GM21717 (cell line): ENCODE measurements around the gene FSCN2.
"Not testable (repeated sequence)": the region's sequence is repeated elsewhere in the genome, so short reads cannot be mapped to it uniquely, and the experiment has no call there.

Experiments used
- ATAC-seq: cut with Tn5 transposase; IDR thresholded peaks from one replicate; pipeline ENCODE4 v1.9.1; 2021; ENCODE audit warnings: mild to moderate bottlenecking, moderate library complexity; ENCODE audit not compliant: unreplicated experiment

Gene FSCN2

DNA sequence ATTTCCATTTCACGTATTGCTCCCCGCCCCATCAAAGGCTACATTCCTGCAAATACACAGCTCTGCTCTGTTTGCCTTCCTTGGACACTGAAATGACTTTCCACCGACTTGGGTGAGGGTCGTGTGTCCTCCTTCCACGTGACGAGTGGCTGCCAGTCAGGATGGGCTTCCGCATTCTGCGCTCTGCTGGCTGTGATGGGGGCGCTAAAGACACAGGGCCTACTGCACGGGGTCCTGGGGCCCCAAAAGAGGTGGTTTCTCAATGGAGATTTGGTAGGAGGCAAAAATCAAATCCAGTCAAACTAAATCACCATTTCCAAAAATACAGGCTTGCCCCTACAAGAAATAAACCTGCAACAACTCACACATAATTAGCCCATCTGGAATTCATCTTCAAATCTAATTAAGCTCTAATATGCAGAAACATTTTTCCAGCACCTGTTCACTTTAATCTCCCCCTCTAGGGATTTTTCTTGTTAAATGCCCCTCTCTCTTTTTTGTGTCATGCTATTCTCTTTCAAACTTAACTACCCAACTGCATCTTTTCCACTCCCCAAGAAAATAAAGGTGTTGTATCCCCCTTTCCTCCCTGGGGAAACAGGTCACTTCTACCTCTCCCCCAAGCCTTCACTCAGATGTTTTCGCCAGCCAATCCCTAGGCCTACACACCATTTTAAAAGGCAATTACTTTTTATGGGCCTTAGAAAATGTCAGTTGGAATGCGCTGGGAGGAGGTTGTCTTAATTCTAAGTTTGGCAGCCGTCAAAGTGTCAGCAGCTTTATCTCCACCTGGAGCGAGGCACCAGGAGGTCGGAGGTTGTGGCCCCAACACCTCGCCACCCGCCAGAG is 45.8 kb downstream of the FSCN2 start:
- ATAC-seq: no peak

DNA sequence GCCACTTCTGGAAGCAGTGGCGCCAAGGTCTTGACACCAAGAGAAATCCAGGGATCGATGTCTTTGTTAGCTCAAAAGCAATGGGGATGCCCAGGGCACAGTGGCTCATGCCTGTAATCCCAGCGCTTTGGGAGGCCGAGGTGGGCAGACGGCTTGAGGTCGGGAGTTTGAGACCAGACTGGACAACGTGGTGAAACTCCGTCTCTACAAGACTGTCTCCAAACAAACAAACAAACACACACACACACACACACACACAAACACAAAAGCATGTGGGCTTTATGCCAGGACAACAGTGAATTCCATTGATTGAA is 46.4 kb downstream of the FSCN2 start:
- no peak for ATAC-seq

DNA sequence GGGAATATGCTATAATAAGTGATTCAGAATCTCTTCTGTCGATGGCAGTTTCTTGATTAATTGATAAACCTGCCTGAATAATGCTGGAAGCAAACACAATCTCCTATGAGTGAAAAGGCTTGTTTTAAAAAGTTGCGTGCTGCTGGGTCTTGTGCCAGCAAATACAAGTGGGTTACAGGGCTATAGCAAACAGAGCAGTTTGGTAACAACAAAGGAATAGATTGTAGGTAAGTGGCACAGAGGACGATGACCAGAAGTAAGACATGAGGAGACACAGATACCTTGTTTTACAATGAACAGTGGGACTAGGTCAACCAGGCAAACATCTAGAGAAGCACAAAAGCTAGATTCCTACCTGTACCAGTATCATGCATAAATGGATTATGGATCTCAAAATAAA is 47.7 kb downstream of the FSCN2 start:
- no peak for ATAC-seq

DNA sequence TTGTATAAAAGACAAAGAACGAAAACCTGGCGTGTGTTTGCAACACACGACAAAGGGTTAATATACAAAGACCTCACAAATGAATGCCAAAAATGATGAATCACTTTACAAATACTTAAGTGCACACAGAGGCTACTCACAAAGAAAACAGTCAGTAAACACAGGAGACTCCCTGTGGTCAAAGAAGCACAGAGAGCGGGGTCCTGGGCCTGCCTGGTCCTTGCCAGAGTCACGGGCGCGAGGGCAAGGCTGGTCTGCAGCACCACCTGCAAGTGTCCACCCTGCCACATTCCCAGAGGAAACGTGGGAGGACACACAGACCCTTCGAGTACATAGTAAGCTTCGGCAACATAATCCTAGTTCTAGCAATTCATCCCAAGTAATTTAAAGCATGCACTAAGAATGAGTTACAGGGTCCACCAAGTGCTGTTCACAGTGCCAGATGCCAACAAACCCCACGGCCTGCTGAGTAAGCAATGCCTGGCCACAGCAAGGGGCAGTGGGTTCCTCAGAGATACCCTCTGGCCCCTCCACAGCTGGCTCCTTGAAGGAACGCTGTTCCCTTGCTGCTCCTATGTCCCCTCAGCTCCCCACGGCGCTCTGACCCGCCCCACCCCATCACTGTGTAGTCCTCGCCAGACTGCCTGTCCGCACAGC is 48.6 kb downstream of the FSCN2 start:
- ATAC-seq: no peak

DNA sequence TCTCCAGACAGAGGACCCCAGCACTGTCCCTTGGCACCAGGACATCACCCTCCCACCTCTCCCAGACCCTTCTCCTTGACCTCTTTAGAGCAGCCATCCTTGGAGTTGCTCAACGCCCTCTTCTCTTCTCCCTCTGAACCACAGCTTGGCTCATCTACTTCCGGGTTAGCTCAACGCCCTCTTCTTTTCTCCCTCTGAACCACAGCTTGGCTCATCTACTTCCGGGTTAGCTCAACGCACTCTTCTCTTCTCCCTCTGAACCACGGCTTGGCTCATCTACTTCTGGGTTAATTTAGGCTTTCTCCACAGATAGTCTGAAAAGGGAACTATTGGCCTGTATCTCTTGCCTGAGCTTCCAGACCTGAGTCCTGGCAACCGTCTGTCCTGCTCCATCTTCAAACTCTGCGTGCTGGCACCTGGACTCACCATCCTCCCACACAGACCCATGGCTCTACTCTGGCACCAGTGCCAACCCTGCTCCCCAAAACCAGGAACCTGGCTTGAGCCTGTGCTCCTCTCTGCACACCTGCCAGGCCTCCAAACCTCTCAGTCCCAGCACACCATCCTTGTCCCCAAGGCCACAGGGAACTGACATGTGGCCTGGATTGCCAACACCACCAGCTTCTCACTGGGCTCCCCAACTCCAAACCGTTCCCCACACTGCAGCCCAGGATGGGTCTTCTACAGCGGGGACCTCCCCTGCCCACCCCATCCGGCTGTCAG is 49.3 kb downstream of the FSCN2 start:
- ATAC-seq: no peak

DNA sequence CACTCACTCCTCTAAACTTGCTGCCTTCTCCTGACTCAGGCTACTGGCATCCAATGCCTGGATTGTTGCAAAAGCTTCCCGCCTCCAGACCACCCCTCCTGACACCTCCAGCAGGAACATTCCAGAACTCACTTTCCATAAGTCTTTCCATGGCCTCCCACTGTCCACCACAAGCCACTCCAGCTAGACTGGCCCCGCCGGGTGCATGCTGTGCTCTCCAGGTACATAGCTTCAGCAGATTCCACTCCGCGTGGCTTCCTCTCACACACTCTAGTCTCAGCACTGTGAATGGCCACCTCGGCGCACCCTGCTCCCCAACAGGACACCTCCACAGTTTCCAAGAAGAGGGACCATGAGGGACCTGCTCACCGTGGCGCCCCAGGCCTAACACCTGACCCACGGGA is 49.9 kb downstream of the FSCN2 start:
- ATAC-seq: no peak

DNA sequence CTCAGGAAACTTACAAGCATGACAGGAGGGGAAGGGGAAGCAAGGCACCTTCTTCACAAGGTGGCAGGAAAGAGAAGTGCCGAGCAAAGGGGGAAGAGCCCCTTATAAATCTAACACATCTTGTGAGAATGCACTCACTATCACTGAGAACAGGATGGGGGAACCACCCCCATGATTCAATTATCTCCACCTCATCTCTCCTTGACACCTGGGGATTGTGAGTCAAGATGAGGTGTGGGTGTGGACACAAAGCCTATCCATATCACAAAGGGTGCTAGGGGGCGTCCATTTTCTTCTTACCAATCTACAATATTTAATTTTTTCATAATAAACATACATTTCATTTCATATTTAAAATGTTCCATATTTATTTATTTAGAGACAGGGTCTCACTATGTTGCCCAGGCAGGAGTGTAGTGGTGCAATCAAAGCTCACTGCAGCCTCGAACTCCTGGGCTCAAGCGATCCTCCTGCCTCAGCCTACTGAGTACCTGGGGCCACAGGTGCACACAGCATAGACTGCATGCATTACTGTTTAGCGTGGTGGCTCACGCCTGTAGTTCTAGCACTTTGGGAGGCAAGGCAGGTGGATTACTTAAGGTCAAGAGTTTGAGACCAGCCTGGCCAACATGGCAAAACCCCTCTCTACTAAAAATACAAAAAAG is 50.5 kb downstream of the FSCN2 start:
- ATAC-seq: no peak

DNA sequence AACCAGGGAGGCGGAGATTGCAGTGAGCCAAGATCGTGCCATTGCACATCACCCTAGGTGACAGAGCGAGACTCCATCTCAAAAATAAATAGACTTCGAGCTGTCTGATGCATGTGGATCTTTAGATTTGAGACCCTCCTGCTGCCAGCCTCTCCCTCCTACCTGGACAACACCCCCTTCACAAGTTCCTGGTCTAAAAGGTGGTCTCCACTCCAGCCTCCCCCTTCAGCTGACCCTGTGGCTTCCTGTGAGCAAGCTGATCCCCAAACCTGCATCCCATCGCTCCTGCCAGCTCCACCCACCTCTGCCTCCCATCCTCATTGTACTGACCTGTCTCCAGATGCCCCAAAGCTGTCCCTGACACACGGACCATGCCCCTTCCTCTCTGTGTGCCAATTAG is 51.1 kb downstream of the FSCN2 start:
- no peak for ATAC-seq

DNA sequence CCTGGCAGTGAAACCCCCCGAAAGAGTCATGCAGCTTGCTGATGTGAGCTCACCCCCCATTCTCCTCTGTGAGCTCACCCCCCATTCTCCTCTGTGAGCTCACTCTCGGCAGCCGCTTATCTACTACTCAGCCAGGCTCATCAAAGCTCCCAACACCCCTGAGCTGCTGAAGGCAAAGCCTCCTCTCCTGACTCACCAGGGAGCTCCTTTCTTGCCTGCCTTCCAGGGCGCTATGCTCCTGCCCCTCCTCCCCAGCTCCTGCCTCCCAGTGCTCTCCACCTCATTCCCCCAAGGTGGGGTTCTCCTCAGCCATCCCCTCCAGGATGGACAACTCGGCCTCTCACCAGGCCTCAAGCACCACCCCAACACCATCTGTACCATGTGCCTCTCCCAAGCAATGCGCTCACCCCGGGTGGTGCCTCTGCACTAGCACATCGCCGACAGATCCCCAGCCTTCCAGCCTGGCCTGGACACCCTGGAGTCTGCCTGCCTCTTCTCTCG is 51.7 kb downstream of the FSCN2 start:
- no peak for ATAC-seq

DNA sequence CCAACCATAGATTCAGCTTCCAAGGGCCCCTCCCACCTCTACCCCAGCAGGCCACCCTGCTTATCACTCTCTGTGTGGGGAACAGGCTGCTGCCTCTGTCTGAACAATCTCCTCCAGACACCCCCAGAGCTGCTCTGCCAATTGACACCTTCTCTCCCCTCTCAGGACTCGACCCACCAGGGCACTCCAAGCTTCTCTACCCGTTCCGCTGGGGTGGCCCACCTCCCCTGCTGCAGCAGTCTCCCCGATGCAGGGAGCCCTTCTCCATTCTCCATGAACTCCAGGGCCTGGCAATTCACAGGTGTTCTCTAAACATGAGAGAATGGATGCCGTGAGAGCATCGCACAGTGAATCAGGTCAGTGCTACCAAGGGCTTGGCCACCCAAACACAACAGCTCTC is 52.3 kb downstream of the FSCN2 start:
- ATAC-seq: no peak

DNA sequence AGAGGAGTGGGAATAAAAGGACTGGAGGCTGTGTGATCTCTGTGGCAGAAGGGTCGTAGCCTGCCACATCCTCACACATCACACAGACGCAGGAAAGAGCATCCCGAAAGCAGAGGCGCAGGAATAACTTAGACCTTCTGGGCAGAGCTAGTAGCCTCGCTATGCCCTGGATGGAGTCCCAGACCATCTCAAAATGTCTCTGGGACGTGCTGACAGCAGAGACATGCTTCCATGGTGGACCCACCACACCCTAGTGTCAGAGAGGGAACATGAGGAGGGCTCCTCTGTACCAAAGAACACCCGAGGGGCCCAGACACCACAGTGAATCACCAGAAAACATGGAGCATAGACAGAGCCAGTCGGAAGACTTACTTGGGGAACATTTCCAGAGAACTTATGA is 53.6 kb downstream of the FSCN2 start:
- ATAC-seq: no peak

DNA sequence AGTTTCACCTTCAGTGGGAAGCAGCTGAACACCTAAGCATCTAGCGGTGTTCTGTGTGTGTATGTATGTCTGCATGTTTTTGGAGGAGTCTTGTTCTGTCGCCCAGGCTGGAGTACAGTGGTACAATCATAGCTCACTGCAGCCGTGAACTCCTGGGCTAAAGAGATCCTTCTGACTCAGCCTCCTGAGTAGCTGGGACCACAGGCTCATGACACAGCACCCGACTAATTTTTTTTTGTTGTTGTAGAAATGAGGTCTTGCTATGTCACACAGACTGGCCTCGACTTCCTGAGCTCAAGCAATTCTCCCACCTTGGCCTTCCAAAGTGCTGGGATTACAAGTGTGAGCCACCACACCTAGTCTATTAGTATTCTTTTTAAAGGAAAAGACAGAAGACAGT is 54.2 kb downstream of the FSCN2 start:
- no peak for ATAC-seq

DNA sequence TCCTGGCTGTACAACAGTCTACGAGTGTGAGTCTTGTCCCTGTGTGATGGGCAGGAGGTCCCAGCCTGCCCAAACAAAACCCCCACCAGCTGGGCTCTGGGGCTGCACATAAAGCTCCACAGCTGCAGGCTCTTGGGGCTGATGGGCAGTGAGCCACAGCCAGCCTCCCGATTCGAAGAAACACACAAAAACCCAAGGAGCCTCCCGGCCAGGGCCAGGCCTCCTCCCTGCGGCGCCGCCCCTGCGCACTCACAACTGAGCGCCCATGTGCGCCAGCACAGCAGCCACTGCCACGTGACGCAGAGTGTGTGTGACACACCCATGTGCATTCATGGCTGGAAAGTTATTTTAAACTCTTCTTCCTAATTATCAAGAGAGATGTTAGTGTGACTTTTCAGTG is 54.6 kb downstream of the FSCN2 start:
- no peak for ATAC-seq

DNA sequence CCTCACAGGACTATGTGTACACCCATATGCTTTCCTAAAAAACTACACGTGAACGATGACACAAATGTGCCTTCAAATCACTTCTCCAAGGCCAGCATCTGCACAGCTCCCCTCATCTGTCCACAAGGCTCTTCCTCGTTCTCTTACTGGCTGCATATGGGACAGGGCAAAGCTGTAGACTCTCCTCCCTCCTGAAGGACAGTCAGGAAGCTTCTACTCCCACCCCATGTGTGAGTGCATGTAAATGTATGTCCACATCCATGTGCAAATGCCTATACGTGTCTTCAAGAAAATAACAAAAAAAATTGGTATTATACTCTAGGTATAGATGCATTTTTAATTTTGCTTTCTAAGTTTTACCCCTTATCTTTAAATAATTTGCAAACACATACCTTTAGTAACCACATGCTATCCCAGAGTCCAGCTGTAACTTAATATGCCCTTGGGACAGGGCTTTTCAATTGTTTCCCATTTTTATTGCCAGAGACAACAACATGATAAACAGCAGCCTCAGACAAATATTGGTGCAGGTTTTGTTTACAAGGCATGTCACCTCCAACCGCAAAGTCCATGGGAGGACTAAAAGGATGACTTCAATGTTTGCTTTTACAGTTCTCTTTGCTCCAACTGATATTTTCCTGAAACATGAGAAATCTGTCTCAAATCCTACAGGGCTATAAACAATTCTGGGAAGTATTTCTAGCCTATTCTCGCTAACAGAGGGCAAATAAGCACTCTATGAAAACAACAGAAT is 55.6 kb downstream of the FSCN2 start:
- no peak for ATAC-seq

DNA sequence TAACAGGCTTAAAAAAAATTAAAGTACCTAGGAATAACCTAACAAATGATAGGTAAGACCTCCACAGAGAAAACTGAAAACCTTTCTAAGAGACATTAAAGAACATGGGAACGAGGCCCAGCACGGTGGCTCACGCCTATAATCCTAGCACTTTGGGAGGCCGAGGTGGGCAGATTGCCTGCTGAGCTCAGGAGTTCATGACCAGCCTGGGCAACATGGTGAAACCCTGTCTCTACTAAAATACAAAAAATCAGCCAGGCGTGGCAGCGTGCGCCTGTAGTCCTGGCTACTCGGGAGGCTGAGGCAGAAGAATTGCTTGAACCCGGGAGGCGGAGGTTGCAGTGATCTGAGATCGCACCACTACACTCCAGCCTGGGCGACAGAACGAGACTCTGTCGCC is 56.6 kb downstream of the FSCN2 start:
- ATAC-seq: not testable (repeated sequence)

DNA sequence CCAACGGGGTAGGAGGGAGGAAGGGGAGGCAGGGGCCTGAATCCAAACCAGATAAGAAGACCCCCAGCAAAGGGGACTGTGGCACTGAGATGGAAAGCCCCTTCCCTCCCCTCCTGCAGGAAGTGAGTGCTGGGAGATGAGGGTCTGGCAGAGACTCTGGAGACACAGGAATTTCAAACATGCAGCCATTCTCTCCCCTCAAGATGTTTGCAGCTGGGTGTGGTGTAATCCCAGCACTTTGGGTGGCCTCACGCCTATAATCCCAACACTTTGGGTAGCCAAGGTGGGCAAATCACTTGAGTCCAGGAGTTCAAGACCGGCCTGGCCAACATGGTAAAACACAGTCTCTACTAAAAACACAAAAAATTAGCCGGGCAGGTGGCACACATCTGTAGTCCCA is 57.9 kb downstream of the FSCN2 start:
- no peak for ATAC-seq
